D721Med (cell line): ENCODE measurements around the gene DUSP9.

Experiments used
- DNase-seq: peaks from one replicate; pipeline ENCODE4 v3.0.0; 2011; ENCODE audit warnings: low spot score; ENCODE audit not compliant: insufficient read length
- FAIRE-seq: peaks from 2 replicates; lab custom pipeline; 2011; peaks lifted over from hg19 to GRCh38; lab: Jason Lieb, UNC
- CTCF ChIP-seq: IDR thresholded peaks from 2 replicates; pipeline ENCODE4 v1.5.1; 2012; ENCODE audit warnings: mild to moderate bottlenecking, control low read depth; ENCODE audit not compliant: insufficient read depth; ENCODE audit errors: missing control alignments

The DUSP9 gene

GRCh38 chrX:153628129-153628528, 18.9 kb upstream of the DUSP9 start:
- no peak for DNase-seq
- FAIRE-seq: no peak
- TF ChIP-seq CTCF: no peak

- no peak for TF ChIP-seq CTCF
- FAIRE-seq: no peak
These were observed 18.3 kb upstream of the DUSP9 start for GRCh38 chrX:153628665-153629064.

GRCh38 chrX:153631346-153631745, 15.7 kb upstream of the DUSP9 start:
- FAIRE-seq (no peak), DNase-seq (no peak)
- no peak for TF ChIP-seq CTCF

More at GRCh38 chrX:153628665-153629064, 18.3 kb upstream of the DUSP9 start:
- no peak for DNase-seq

- FAIRE-seq (no peak), DNase-seq (no peak)
- no peak for TF ChIP-seq CTCF
These were observed 15.0 kb upstream of the DUSP9 start for GRCh38 chrX:153631907-153632594.

GRCh38 chrX:153632595-153632946, 14.4 kb upstream of the DUSP9 start:
- FAIRE-seq (no peak), DNase-seq (no peak)
- no peak for TF ChIP-seq CTCF

- no peak for DNase-seq
- FAIRE-seq: no peak
- no peak for TF ChIP-seq CTCF
These were observed 14.0 kb upstream of the DUSP9 start for GRCh38 chrX:153633048-153633447.

- TF ChIP-seq CTCF: no peak
- no peak for FAIRE-seq
- DNase-seq: no peak
These were observed 13.3 kb upstream of the DUSP9 start for GRCh38 chrX:153633607-153634180.
